ENCODE measurements around the gene GLT8D1.
"Not testable (repeated sequence)": the region's sequence is repeated elsewhere in the genome, so short reads cannot be mapped to it uniquely, and the experiment has no call there.

GLT8D1 gene, protein sequence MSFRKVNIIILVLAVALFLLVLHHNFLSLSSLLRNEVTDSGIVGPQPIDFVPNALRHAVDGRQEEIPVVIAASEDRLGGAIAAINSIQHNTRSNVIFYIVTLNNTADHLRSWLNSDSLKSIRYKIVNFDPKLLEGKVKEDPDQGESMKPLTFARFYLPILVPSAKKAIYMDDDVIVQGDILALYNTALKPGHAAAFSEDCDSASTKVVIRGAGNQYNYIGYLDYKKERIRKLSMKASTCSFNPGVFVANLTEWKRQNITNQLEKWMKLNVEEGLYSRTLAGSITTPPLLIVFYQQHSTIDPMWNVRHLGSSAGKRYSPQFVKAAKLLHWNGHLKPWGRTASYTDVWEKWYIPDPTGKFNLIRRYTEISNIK

DNA sequence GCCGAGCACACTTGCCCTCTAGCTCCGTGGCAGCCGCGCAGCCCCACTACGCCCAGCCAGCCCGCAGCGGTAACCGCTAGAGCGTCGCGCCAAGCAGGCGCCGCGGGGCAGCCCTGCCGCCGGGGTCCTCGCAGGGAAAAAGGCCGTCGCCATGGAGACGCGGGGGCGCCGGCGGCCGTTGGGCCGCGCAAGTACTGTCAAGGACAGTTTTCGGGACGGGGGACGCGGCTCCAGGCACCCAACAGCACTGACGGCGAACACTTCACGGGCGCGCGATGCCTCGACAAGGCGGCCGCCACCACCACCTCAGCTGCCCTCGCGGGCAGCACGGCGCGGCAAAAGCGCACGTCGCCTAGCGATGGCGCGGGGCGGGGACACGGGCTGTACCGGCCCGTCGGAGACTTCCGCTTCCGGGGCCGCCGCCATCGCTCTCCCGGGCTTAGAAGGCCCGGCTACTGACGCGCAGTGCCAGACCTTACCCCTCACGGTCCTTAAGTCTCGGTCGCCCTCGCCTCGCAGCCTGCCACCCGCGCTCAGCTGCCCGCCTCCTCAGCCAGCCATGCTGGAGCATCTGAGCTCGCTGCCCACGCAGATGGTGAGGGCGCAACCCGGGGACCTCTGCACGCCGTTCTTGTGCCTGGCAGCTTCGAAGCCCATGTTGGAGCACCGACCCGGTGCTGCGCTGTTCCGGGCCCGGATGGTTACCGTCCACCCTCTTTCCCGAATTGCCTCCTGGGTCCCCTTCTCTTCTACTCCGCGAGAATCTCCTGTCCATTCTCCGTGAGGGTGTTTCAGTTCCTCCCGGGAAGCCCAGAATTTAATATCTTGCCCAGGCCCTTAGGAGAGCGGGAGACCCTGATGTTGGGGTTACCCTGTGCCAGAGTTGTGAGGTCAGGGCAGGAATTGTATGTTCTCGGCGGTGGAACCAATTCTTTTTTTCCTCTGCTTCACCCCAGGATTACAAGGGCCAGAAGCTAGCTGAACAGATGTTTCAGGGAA is at the start of gene GLT8D1, which contains the start of gene SPCS1:
Gene GLT8D1, minus strand, starts transcription at position 104 of the 999 bp plus-strand sequence. CDS start 5,331 bp downstream, outside the sequence.
Gene SPCS1, plus strand, starts transcription at position 419 of the 999 bp plus-strand sequence. Its CDS starts 141 bp downstream, at position 560.
- peak; percentile 89 to 93 for DNase-seq

DNA sequence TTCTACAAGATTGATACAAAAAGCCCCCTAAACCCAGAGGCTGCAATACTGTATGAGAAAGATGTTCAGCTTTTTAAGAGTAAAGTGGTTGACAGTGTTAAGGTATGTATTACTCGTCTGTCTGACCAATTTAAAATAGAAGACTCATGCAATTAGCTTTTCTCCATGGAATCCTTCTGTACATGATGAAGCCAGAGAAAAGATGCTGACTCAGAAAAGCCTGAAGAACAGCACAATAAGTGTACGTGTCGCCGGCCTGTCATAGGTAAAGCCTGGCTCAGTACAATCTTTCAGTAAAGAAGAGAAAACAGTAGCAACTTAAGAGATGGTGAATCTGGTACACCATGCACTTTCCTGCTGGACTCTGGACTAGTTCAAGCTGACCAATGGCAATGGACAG is 48.8 kb upstream of the GLT8D1 start:
- DNase-seq, result no peak

DNA sequence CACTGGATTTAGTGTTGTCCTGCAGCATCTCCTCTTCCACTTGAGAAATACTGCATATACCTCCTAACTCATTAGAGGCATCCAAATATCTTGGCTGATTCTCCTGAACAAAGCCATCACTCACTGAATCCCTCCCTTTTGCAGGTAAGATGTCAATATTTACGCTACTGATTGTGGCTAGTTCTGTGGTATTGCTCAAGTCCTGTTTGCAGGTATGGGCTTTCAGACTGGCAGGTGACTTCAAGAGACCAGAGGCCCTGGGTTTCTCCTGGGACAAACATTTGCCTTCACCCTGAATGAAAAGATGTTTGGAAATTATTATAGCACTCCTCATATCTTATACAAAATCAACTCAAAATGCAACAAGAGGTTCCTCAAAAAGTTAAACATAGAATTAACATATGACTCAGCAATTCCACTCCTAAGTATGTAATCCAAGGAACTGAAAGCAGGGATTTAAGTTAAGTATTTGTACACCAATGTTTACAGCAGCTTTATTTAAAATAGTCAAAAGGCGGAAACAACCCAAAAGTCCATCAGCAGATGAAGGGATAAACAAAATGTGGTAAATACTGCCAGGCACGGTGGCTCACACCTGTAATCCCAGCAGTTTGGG is 46.6 kb upstream of the GLT8D1 start:
- DNase-seq, result no peak

DNA sequence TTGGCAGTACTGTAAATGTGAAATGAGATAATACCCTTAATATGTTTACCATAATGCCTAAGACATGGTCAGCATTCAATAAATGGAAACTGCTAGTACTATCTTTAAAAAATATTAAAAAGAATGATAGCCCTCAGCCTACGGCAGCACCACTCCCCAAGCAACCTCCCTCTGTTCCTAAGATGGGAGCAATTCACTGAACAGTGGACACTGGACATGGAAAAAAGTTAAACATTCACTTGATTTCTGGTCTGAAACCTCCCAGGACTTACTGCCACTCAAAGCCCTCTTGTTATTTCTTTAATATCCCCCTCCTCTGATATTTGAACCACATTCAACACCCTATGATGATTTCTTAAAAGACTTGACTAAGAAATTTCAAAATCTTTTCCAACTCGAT is 38.1 kb upstream of the GLT8D1 start:
- DNase-seq, result no peak

DNA sequence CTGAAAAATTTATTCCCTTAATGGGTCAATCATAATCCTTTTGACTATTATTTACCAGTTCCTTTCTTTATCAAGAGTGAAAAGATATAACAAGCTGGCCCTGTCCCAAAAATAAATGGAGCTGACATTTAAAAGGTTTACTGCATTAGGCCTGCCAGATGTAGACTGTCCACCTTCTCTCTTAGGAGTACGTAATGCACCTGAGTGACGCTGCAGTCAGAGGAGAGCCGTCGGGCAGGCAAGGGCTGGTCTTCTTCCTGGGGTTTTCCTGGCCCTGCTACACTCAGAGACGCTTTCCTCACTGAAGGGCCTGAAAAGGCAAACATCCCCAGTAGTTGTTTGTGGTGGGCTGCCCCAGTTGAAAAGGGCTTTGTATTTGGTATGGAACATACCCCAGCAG is 37.6 kb upstream of the GLT8D1 start:
- DNase-seq, result no peak

DNA sequence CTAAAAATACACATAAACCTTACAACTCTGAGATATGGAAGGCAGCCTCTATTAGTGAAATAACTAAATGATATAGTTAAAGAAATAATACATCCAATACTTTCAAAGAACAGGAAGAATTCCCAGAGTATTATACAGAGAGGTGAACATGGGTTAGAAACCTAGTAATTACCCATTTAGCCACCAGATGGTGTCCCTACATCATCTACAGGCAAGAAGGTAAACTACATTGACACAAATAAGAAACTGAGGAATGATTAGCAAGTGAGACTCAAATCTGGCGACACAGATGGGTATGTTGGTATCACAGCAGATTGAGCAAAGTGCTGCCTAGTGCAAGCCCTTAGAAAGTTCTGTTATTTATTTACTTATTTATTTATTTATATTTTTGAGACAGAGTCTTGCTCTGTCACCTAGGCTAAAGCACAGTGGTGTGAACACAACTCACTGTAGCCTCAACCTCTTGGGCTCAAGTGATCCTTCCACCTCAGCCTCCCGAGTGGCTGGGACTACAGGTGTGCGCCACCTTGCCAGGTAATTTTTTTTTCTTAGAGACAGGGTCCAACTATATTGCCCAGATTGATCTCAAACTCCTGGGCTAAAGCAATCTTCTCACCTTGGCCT is 36.9 kb upstream of the GLT8D1 start:
- DNase-seq, result no peak

DNA sequence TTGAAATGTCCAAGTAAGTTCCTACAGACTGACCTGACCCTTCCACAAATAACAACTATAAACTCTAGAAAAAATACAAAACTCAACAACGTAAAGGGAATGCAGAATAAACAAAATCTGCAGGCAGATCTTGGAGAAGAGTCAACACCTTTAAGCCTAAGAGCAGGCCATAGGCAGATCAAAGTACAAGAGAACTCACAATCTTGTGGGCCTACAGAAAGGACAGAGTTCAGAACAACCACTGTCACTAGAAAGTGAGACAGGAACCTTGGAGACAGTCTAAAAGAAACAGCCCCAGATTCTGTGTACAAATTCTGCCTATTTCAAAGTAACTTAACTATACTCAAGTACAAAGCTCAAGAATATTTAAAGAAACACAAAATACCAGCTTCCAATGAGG is 34.1 kb upstream of the GLT8D1 start:
- no peak for DNase-seq

DNA sequence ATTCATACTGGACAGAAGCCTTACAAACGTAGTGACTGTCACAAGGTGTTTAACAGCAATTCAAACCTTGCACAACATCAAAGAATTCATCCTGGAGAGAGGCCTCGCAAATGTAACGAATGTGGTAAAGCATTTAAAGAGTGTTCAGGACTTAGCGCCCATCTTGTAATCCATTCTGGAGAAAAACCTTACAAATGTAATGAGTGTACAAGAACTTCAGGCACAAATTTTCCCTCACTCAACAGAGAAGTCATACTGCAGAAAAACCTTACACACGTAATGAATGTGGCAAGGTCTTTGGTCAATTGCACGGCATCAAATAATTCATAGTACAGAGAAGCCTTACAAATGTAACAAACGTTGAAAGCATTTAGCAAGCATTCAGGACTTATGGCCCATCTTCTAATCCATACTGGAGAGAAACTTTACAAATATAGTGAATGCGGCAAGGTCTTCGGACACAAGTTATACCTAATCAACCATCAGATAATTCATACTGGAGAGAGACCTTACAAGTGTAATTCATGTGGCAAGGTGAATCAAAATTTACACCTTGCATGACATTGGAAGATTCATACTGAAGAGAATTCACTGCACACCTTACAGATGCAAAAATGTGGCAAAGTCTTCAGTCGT is 27.8 kb upstream of the GLT8D1 start:
- no peak for DNase-seq

DNA sequence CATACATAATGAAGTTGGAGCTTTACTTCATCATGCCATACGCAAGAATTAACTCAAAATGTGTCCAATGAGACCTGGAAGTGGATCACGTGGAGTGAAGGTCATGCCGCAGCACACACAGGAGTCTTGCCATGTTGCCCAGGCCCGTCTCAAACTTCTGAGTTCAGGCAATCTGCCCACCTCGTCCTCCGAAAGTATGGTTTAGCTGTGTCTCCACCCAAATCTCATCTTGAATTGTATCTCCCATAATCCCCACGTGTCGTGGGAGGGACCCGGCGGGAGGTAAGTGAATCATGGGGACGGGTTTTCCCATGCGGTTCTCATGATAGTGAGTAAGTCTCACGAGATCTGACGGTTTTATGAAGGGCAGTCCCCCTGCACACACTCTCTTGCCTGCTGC is 26.0 kb upstream of the GLT8D1 start:
- no peak for DNase-seq

DNA sequence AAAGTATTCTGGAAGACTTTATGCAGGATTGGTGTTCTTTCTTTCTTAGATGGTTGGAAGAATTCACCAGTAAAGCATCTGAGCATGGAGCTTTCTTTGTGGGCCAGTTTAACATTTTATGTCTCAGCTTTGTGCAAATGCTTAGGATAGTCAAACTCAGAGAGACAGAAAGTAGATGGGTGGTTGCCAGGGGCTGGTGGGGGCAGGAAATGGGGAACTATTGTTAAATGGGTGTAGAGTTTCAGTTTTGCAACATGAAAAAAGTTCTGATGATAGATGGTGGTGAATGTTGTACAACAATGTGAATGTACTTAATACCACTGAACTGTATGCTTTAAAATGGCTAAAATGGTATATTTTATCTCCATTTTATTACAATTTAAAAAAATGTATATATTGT is 25.1 kb upstream of the GLT8D1 start:
- no peak for DNase-seq

DNA sequence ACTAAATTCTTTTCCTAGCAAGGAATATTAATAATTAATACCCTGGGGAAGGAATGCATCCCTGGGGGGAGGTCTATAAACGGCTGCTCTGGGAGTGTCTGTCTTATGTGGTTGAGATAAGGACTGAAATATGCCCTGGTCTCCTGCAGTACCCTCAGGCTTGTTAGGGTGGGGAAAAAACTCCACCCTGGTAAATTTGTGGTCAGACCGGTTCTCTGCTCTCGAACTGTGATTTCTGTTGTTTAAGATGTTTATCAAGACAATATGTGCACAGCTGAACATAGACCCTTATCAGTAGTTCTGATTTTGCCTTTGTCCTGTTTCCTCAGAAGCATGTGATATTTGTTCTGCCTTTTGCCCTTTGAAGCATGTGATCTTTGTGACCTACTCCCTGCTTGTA is 23.2 kb upstream of the GLT8D1 start:
- DNase-seq, result not testable (repeated sequence)

DNA sequence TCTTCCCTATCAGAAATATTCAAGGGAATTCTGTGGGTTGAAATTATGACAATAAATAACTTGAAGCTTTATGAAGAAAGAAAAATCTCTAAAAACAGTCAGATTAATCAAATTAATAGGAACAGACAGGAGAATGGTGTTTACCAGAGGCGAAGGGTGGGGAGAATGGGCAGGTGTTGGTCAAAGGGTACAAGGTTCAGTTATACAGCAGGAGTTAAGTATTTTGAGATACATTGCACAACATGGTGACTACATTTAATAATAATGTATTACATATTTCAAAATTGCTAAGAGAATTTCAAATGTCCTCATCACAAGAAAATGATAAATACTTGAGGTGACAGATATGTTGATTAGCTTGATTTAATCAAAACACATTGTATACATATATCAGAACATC is 18.9 kb upstream of the GLT8D1 start:
- DNase-seq, result no peak

DNA sequence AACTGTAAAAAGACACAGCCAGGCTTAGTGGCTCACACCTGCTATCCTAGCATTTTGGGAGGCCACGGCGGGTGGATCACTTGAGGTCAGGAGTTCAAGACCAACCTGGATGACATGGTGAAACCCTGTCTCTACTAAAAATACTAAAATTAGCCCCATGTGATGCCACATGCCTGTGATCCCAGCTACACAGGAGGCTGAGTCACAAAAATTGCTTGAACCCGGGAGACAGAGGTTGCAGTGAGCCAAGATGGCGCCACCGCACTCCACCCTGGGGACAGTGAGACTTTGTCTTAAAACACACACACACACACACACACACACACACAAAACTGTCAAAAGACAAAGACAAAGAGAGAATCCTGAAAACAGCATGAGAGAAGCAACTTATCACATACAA is 18.3 kb upstream of the GLT8D1 start:
- no peak for DNase-seq

DNA sequence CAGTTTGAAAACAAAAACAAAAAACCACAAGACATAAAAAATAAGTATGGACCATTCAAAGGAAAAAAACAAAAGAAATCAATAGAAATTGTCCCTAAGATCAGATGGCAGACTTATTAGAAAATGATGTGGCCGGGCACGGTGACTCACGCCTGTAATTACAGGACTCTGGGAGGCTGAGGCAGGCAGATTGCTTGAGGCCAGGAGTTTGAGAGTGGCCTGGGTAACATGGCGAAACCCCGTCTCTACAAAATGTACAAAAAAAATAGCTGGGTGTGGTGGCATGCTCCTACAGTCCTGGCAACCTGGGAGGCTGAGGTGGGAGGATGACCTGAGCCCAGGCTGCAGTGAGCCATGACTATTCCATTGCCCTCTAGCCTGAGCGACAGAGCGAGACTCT is 16.9 kb upstream of the GLT8D1 start:
- no peak for DNase-seq

DNA sequence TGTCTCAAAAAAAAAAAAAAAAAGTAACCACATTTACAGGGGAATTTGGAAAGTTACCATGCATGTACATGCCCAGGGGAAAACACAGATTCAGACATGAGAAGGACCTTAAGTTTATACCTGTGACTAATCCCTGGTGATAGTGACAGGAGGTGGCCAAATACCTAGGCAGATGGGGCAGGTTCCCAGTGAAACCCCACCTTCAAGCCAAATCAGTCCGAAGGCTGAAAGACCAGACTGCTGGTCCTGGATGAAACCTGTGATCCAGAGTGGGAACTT is 16.1 kb upstream of the GLT8D1 start:
- no peak for DNase-seq

DNA sequence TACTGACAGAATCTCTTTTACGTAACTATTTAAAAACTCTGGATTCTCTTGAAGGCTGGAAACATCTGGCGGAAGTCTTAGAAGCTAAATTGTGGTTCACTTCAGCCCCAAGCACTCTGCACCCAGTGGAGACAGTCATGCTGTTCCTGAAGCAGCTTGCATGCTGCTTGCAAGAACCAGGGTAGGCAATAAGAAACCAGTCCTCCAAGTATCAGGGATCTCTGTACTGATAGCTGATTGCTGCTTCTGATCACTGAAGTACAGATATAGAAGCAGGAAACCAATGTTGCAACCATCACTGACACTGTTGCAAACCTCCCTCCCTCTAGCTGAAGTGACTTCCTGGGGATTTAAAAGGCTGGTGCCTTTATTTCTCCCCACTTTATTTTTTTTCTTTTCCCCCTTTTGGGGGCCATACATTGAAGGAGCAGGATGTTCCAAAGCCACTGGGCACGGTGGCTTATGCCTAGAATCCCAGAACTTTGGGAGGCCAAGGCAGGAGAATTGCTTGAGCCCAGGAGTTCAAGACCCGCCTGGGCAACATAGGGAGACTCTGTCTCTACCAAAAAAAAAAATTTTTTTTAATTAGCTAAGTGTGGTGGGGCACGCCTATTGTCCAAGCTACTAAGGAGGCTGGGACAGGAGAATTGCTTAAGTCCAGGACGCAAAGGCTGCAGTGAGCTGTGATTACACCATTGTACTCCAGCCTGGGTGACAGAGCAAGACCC is 15.6 kb upstream of the GLT8D1 start:
- DNase-seq, result no peak

DNA sequence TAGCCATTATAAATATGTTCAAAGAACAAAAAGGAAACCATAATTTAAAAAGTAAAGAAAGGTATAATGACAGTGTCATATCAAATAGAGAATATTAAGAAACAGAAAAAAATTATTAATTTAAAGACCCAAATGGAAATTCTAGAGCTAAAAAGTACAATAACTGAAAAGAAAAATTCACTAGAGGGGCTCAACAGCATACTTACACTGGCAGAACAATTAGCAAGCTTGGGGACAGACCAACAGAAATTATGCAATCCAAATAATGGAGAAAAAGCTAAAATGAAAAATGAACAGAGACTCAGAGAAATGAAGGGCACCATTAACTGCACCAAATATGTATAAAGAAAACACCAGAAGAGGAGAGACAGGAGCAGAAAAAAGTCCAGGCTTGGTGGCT is 14.0 kb upstream of the GLT8D1 start:
- no peak for DNase-seq

DNA sequence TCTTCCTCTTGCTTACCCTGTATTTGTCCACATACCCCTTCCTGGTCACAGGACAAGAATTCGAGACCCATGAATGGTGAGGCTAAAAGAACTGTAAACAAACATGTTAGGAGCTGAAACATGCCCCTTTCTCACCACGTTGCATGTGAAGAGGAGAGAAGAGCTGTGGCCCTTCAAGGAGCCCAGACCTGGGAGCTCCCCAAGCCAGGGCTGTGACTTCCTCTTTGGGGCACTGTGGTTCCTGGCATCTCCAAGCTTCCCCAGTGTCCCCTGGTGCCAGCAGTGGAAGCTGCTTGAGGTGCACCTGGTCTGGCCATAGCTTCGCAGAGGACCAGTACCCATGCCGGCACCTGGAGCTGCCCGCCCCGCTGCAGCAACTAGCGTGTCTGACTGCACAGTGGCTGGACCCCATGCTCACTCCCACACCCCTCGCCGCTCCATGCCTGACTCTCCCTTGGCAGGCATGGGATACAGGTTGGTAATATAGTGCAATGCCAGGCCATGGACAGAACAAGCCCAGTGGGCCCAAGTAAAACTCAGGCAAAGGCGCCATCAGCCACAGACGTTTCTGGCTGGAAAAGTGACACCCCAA is 10.2 kb upstream of the GLT8D1 start:
- DNase-seq, result no peak

DNA sequence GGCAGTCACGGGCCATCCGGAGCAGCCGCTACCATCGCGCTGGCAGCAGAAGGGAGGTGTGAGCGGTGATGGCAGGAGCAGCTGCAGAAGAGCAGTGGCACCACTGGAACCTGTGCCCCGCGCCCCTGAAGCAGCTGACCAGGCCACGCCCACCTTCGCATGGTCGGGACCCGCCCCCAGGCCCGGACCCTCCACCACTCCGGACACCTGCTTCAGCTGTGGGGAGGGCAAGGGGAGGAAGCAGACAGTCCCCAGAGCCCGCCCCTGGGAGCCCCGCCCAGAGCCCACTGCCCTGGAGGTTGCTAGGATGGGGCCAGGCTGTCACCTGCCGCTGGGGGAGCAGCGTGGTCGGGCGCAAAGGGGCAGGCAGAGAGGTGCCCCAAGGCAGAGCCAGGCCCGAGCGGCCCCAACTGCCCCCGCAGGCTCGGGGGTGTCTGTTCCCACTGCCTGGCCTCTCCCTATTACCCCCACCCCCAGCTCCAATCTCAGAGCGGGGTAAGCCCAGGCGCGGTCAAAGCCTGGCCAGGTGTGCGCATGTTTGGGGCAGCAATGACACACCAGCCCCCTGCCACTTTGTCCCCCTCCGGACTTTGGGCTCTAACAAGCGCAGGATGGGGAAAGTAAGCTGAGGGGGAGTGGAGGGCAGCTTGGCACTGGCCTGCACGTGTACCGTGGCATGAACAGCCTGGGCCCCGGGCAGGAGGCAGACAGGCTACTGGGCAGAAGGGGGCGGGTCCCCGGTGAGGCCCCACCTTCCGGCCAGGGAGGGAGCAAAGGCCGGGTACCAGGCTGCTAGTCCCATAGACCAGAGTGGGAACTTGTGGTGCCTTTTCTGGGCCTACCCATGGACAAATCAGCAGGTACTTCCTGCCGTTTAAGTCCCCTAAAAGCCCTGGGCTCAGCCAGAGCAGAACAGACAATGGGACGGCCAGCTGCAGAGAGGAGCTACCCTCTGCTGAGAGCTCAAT is 9.0 kb upstream of the GLT8D1 start:
- DNase-seq, result no peak

Measured in activated T-cell treated with anti-CD3 and anti-CD28 coated beads, Interleukin-2, amount 50 U/mL, for 48 hours (primary cell).